ENCODE results near the gene STEAP3. TPM values are rescaled to one million over a fixed set of nuclear protein-coding genes. Genes with fewer than 3 reads are reported as not detected.

The STEAP3 gene
- total RNA-seq, 1 experiment from 2014 or later: 71.3 TPM

GRCh38 chr2:119197529-119198239 is 25.9 kb upstream of the STEAP3 start:
- no peak for DNase-seq (ENCODE audit: low spot score)

- peak; percentile 87 for DNase-seq (ENCODE audit: low spot score)
Measured at GRCh38 chr2:119198240-119198840, 25.3 kb upstream of the STEAP3 start.

GRCh38 chr2:119201815-119202214 is 21.8 kb upstream of the STEAP3 start:
- DNase-seq (ENCODE audit: low spot score): no peak

GRCh38 chr2:119202610-119203310 is 20.9 kb upstream of the STEAP3 start:
- no peak for DNase-seq (ENCODE audit: low spot score)

- no peak for DNase-seq (ENCODE audit: low spot score)
Measured at GRCh38 chr2:119204525-119204924, 19.1 kb upstream of the STEAP3 start.

GRCh38 chr2:119205001-119205706 is 18.5 kb upstream of the STEAP3 start:
- no peak for DNase-seq (ENCODE audit: low spot score)

- DNase-seq (ENCODE audit: low spot score): no peak
Measured at GRCh38 chr2:119206201-119206600, 17.4 kb upstream of the STEAP3 start.

- no peak for DNase-seq (ENCODE audit: low spot score)
Measured at GRCh38 chr2:119207447-119207846, 16.2 kb upstream of the STEAP3 start.

- peak; percentile 99 for DNase-seq (ENCODE audit: low spot score)
Measured at GRCh38 chr2:119208791-119209203, 14.8 kb upstream of the STEAP3 start.

- DNase-seq (ENCODE audit: low spot score): no peak
Measured at GRCh38 chr2:119212139-119212800, 11.4 kb upstream of the STEAP3 start.

- DNase-seq (ENCODE audit: low spot score): no peak
Measured at GRCh38 chr2:119214453-119215037, 9.1 kb upstream of the STEAP3 start.

- no peak for DNase-seq (ENCODE audit: low spot score)
Measured at GRCh38 chr2:119216994-119217393, 6.6 kb upstream of the STEAP3 start.

- DNase-seq (ENCODE audit: low spot score): peak; percentile 50
Measured at GRCh38 chr2:119218478-119219064, 5.1 kb upstream of the STEAP3 start.

- DNase-seq (ENCODE audit: low spot score): peak; percentile 19
Measured at GRCh38 chr2:119219873-119220272, 3.8 kb upstream of the STEAP3 start.

- DNase-seq (ENCODE audit: low spot score): no peak
Measured at GRCh38 chr2:119220720-119221301, 2.8 kb upstream of the STEAP3 start.

GRCh38 chr2:119221609-119222008 is 2.0 kb upstream of the STEAP3 start:
- no peak for DNase-seq (ENCODE audit: low spot score)

GRCh38 chr2:119222213-119222612 is 1.4 kb upstream of the STEAP3 start:
- DNase-seq (ENCODE audit: low spot score): no peak

GRCh38 chr2:119222863-119223520 is 642 bp upstream of the STEAP3 start:
- DNase-seq (ENCODE audit: low spot score): no peak

GRCh38 chr2:119224391-119225104 is 914 bp downstream of the STEAP3 start:
- DNase-seq (ENCODE audit: low spot score): no peak

Measured in A172 (cell line).